GM19239 (cell line): ENCODE data around the gene UQCRFS1.

Source experiments
- DNase-seq: peaks from one replicate; pipeline ENCODE4 v3.0.0; 2011; ENCODE audit warnings: low spot score; ENCODE audit not compliant: insufficient read length
- FAIRE-seq: peaks from 2 replicates; lab custom pipeline; 2011; peaks lifted over from hg19 to GRCh38; lab: Jason Lieb, UNC

Gene UQCRFS1

DNA sequence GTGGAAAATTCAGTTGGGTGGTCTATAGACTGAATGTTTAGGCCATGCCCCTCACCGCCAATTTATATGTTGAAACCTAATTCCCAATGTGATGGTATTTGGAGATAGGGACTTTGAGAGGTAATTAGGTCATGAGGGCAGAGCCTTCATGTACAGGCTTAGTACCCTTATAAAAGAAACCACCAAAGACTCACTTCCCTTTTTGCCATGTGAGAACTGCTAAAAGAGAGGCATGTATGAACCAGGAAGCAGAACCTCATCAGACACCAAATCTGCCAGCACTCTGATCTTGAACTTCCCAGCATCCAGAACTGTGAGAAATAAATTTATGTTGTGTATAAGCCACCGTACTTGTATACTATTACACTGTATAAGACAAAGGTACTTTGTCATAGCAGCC lies 40.6 kb downstream of the UQCRFS1 start:
- DNase-seq: no peak
- no peak for FAIRE-seq

GRCh38 chr19:29171525-29171924 lies 41.4 kb downstream of the UQCRFS1 start:
- FAIRE-seq (no peak), DNase-seq (no peak)

- no peak for FAIRE-seq
Observed at GRCh38 chr19:29170554-29170953, 42.4 kb downstream of the UQCRFS1 start.

DNA sequence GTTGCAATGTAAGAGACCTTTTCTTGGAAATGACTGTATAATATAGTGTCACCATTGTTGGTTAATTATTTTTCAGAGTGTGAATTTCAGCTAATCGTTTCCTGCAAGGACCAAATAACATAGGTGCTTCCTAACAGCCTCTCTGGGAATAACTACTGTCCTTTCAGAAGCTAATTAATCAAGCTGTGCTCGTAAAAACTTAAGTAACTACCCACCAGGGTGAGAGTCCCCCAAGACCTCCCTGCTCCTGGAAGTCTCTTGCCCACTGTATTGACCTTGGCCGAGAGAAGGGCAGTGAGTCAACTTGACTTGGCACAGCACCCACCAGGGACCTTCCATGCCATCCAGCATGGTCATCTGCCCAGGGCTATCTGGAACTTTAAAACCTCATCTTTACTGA lies 50.3 kb downstream of the UQCRFS1 start:
- FAIRE-seq: no peak
- no peak for DNase-seq

More at GRCh38 chr19:29170554-29170953, 42.4 kb downstream of the UQCRFS1 start:
- DNase-seq: no peak

- FAIRE-seq: no peak
- no peak for DNase-seq
Observed at GRCh38 chr19:29155683-29156082, 57.3 kb downstream of the UQCRFS1 start.
